HEK293T (cell line): ENCODE results near the gene NAALADL2.

ENCODE experiments used
- BHLHE40 ChIP-seq: fragments of 450-650 bp; IDR thresholded peaks from 2 replicates; pipeline ENCODE4 v1.6.1; 2016; ENCODE audit warnings: mild to moderate bottlenecking, moderate library complexity, borderline replicate concordance
- ELF4 ChIP-seq: fragments of 450-650 bp; IDR thresholded peaks from 2 replicates; pipeline ENCODE4 v1.6.1; 2017; ENCODE audit warnings: antibody characterized with exemption
- FOXA1 ChIP-seq: fragments of 450-650 bp; IDR thresholded peaks from 2 replicates; pipeline ENCODE4 v1.6.1; 2016; ENCODE audit warnings: mild to moderate bottlenecking
- FOXK2 ChIP-seq: fragments of 450-650 bp; IDR thresholded peaks from 2 replicates; pipeline ENCODE4 v1.6.1; 2016; ENCODE audit warnings: mild to moderate bottlenecking
- FOXM1 ChIP-seq: fragments of 450-650 bp; IDR thresholded peaks from 2 replicates; pipeline ENCODE4 v1.6.1; 2017; ENCODE audit warnings: mild to moderate bottlenecking, borderline replicate concordance
- HDGF ChIP-seq: fragments of 450-650 bp; IDR thresholded peaks from 2 replicates; pipeline ENCODE4 v1.6.1; 2017; ENCODE audit warnings: antibody characterized with exemption, borderline replicate concordance
- LEF1 ChIP-seq: fragments of 450-650 bp; IDR thresholded peaks from 2 replicates; pipeline ENCODE4 v1.6.1; 2017; ENCODE audit warnings: mild to moderate bottlenecking, borderline replicate concordance
- SP1 ChIP-seq: fragments of 450-650 bp; IDR thresholded peaks from 2 replicates; pipeline ENCODE4 v1.6.1; 2017
- TARDBP ChIP-seq: fragments of 450-650 bp; IDR thresholded peaks from 2 replicates; pipeline ENCODE4 v1.6.1; 2016
- ZNF384 ChIP-seq: fragments of 450-650 bp; IDR thresholded peaks from 2 replicates; pipeline ENCODE4 v1.6.1; 2016
- TF ChIP-seq, protein P1 (sequence below): fragments of 450-650 bp; IDR thresholded peaks from 2 replicates; pipeline ENCODE4 v1.6.1; 2016

DNA sequence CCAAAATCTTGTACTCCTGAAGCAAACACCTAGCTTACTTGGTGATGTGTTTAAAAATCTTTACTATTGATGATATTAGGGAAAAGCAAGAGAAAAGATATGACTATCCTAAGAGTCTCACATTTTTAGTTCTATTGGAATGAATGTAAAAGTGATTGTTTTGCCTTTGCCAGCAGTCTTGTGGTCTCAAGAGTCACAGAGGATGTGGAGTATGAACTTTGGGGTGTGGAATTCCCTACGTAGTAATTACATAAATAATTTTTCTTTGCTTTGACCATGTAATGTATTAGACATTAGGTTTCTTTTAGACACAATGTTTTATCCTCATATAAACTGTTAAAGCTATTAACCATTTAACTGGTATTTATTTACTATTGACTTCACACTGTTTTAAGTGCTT, 387.6 kb downstream of the NAALADL2 start:
- no peak for TF ChIP-seq FOXM1
- no peak for TF ChIP-seq HDGF
- TF ChIP-seq TARDBP = no peak
- no peak for TF ChIP-seq FOXK2
- TF ChIP-seq ELF4 = no peak
- no peak for TF ChIP-seq BHLHE40
- TF ChIP-seq, protein P1, sequence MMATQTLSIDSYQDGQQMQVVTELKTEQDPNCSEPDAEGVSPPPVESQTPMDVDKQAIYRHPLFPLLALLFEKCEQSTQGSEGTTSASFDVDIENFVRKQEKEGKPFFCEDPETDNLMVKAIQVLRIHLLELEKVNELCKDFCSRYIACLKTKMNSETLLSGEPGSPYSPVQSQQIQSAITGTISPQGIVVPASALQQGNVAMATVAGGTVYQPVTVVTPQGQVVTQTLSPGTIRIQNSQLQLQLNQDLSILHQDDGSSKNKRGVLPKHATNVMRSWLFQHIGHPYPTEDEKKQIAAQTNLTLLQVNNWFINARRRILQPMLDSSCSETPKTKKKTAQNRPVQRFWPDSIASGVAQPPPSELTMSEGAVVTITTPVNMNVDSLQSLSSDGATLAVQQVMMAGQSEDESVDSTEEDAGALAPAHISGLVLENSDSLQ = no peak
- TF ChIP-seq LEF1 = no peak
- no peak for TF ChIP-seq SP1
- TF ChIP-seq FOXA1 = no peak
- no peak for TF ChIP-seq ZNF384
